Hepatocyte (in vitro differentiated cells): Measurements from ENCODE around the gene HMOX1. TPM values are rescaled to one million over a fixed set of nuclear protein-coding genes. Genes with fewer than 3 reads are reported as not detected.

ENCODE experiments used
- DNase-seq: peaks from one replicate; pipeline ENCODE4 v3.0.0-alpha.2; 2016; ENCODE audit warnings: low spot score
- H2AFZ ChIP-seq: fragments of 200-600 bp; sonication (generic); 2 replicates; pipeline ENCODE4 v1.6.0; 2016; ENCODE audit warnings: antibody characterized with exemption, mild to moderate bottlenecking
- H3K27ac ChIP-seq: fragments of 200-600 bp; sonication (generic); 2 replicates; pipeline ENCODE4 v1.5.1; 2016; ENCODE audit warnings: mild to moderate bottlenecking
- H3K27me3 ChIP-seq: fragments of 200-600 bp; sonication (generic); 2 replicates; pipeline ENCODE4 v1.6.1; 2016
- H3K36me3 ChIP-seq: fragments of 200-600 bp; sonication (generic); replicated peaks from 2 replicates; pipeline ENCODE4 v1.5.1; 2016; ENCODE audit warnings: low read depth; ENCODE audit not compliant: insufficient read depth
- H3K4me1 ChIP-seq: fragments of 200-600 bp; sonication (generic); 2 replicates; pipeline ENCODE4 v1.5.1; 2016; ENCODE audit warnings: mild to moderate bottlenecking, moderate library complexity; ENCODE audit not compliant: insufficient read depth
- H3K4me2 ChIP-seq: fragments of 200-600 bp; sonication (generic); 2 replicates; pipeline ENCODE4 v1.6.0; 2016
- H3K4me3 ChIP-seq: fragments of 200-600 bp; sonication (generic); 2 replicates; pipeline ENCODE4 v1.5.1; 2016; ENCODE audit warnings: mild to moderate bottlenecking
- H3K79me2 ChIP-seq: fragments of 200-600 bp; sonication (generic); 2 replicates; pipeline ENCODE4 v1.6.0; 2017; ENCODE audit warnings: mild to moderate bottlenecking
- H3K9me2 ChIP-seq: fragments of 200-600 bp; sonication (generic); replicated peaks from 2 replicates; pipeline ENCODE4 v1.6.0; 2017; ENCODE audit warnings: mild to moderate bottlenecking; ENCODE audit not compliant: insufficient read depth
- H3K9me3 ChIP-seq: fragments of 200-600 bp; sonication (generic); 2 replicates; pipeline ENCODE4 v1.5.1; 2016; ENCODE audit warnings: low read depth, mild to moderate bottlenecking
- H4K20me1 ChIP-seq: fragments of 200-600 bp; sonication (generic); 2 replicates; pipeline ENCODE4 v1.6.0; 2016; ENCODE audit warnings: mild to moderate bottlenecking; ENCODE audit not compliant: insufficient read depth, poor library complexity, severe bottlenecking
- EZH2 ChIP-seq: fragments of 200-600 bp; sonication (generic); IDR thresholded peaks from 2 replicates; pipeline ENCODE4 v1.6.1; 2016; ENCODE audit warnings: antibody characterized with exemption, mild to moderate bottlenecking, borderline replicate concordance
- EZH2phosphoT487 ChIP-seq: fragments of 200-600 bp; sonication (generic); IDR thresholded peaks from one replicate; pipeline ENCODE4 v1.6.1; 2018; ENCODE audit warnings: antibody characterized with exemption, mild to moderate bottlenecking, low read depth, moderate library complexity; ENCODE audit not compliant: unreplicated experiment, severe bottlenecking
- WGBS: methylation state at CpG from one replicate; pipeline ENCODE4 v1.1.6; 2016; ENCODE audit warnings: low lambda C conversion rate; ENCODE audit errors: missing lambda C conversion rate; 5-methylcytosine and 5-hydroxymethylcytosine counted together
- polyA plus RNA-seq: library from polyadenylated mRNA; unstranded; fragments of >200 nt; fragmentation: Nextera tagmentation; extraction: Ambion mirVana; gene quantifications from 2 replicates; pipeline ENCODE4 v1.2.1, GENCODE V29; 2016
- total RNA-seq: library from RNA; depleted of rRNA; stranded (reverse); fragments of >200 nt; gene quantifications from 2 replicates; pipeline ENCODE4 v1.2.3, GENCODE V29; 2014
- TF ChIP-seq, protein P1 (sequence below): fragments of 200-600 bp; sonication (generic); IDR thresholded peaks from 2 replicates; pipeline ENCODE4 v1.5.1; 2016; ENCODE audit warnings: antibody characterized with exemption, mild to moderate bottlenecking; ENCODE audit not compliant: poor library complexity

HMOX1 gene
- total and polyA plus RNA-seq, 2 experiments from 2014 or later = 43.8 to 58.6 TPM

DNA sequence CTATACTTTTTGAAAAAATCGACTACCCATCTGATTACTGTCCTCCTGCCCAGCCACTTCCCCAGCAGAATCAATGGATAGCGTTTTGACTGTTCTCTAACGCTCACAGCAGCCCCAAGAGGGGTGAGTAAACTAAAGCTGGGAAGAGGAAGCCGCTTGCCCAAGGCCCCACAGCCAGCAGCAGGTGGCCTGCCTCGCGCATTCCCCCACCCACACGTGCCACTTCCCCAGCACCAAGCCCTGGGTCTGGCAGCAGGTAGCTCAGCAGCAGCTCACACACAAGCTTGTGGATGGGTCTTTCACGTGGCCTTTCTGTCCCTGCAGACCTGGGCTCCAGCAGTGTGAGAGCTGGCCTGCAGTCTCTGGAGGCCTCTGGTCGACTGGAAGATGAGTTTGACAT is 46.9 kb upstream of the HMOX1 start:
- 82% methylated on average over 9 of the region's 9 CpGs for WGBS
- Histone ChIP-seq H3K9me3 (no peaks in the 10 kb centered on the region), H3K36me3 (no peaks in the 10 kb centered on the region), H3K27me3 (no peaks in the 10 kb centered on the region), H3K9me2 (no peaks in the 10 kb centered on the region), H3K4me3 (no peak overlapping the region), H3K4me2 (no peak overlapping the region), H3K79me2 (no peaks in the 10 kb centered on the region), H2AFZ (no peak overlapping the region), H4K20me1 (no peaks in the 10 kb centered on the region), H3K4me1 (no peaks in the 10 kb centered on the region), H3K27ac (no peak overlapping the region)
- no peak for DNase-seq
- TF ChIP-seq, protein P1, sequence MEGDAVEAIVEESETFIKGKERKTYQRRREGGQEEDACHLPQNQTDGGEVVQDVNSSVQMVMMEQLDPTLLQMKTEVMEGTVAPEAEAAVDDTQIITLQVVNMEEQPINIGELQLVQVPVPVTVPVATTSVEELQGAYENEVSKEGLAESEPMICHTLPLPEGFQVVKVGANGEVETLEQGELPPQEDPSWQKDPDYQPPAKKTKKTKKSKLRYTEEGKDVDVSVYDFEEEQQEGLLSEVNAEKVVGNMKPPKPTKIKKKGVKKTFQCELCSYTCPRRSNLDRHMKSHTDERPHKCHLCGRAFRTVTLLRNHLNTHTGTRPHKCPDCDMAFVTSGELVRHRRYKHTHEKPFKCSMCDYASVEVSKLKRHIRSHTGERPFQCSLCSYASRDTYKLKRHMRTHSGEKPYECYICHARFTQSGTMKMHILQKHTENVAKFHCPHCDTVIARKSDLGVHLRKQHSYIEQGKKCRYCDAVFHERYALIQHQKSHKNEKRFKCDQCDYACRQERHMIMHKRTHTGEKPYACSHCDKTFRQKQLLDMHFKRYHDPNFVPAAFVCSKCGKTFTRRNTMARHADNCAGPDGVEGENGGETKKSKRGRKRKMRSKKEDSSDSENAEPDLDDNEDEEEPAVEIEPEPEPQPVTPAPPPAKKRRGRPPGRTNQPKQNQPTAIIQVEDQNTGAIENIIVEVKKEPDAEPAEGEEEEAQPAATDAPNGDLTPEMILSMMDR = no peak
- TF ChIP-seq EZH2phosphoT487 = no peak
- TF ChIP-seq EZH2 = no peak

DNA sequence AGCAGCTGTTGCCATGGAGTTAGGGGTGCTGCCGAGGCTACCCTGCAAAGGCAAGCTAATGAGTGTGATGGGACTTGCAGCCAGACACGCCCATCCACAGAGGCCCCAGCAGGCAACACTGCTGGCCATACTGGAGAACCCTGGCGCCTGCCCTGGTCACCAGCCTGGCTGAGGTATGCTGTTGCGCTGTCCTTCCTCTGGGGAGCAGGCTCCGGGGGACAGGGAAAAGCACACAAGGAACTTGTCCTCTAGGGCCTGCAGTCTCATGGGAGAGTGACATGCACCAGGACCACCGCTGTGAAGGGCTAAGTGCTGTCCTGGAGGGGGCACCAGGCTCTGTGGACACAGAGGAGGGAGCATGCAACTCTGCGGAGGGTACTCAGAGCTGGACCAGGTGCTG is 45.4 kb upstream of the HMOX1 start:
- Histone ChIP-seq H2AFZ (no peak overlapping the region), H3K4me2 (no peak overlapping the region), H3K9me3 (no peaks in the 10 kb centered on the region), H3K4me3 (no peak overlapping the region), H3K36me3 (no peaks in the 10 kb centered on the region), H3K4me1 (no peaks in the 10 kb centered on the region), H4K20me1 (no peaks in the 10 kb centered on the region), H3K27me3 (no peaks in the 10 kb centered on the region), H3K9me2 (no peaks in the 10 kb centered on the region), H3K79me2 (no peaks in the 10 kb centered on the region), H3K27ac (no peak overlapping the region)
- 86% methylated on average over 7 of the region's 7 CpGs for WGBS
- TF ChIP-seq EZH2 (no peak), EZH2phosphoT487 (no peak)
- TF ChIP-seq, protein P1 = no peak
- no peak for DNase-seq

DNA sequence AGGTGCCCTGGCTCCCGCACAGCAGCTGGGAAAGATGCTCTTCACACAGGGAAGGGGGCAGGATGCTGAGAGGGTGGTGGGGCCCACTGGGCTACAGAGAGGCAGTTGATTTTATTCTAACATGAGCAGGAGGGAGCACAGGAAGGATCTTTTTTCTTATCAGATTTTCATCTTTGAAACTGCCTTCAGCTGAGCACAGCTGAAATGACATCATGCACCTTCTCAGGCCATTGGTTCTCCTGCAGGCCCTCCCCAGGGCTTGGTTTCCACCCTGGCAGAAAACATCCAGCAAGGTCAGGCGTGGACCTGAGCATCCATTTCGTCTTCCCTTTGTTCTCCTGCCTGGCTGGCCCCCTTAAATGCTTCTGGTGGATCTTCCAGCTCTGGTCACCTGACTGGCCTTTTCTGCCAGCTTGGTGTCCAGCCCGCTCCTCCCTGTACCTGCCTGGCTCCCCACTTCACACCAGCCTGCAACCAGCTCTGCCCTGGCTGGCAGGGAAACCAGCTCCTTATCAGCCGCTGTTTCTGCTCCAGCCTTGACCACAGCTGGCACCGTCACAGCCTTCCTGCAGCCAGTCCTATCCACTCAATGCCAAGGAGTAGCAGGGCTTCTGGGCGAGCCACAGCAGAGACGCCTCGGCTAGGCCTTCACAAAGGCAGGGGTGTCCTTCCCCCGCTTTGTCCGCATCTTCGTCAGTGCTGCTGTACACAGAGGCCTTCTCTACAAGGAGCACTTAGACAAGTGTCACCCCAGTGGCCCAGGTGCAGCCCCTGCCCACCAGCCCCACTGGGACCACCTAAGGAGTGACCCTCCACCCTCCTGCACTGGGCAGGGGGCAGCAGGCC is 44.7 kb upstream of the HMOX1 start:
- TF ChIP-seq EZH2phosphoT487 = no peak
- no peak for TF ChIP-seq EZH2
- TF ChIP-seq, protein P1 = no peak
- 93% methylated on average over 12 of the region's 12 CpGs for WGBS
- H3K4me1 ChIP-seq = no peaks in the 10 kb centered on the region
- no peaks in the 10 kb centered on the region for H3K9me3 ChIP-seq
- H3K4me2 ChIP-seq = no peak overlapping the region
- H3K27ac ChIP-seq = no peak overlapping the region
- H3K36me3 ChIP-seq = no peaks in the 10 kb centered on the region
- no peak for DNase-seq
- no peaks in the 10 kb centered on the region for H3K9me2 ChIP-seq
- no peak overlapping the region for H2AFZ ChIP-seq
- H4K20me1 ChIP-seq = no peaks in the 10 kb centered on the region
- no peaks in the 10 kb centered on the region for H3K27me3 ChIP-seq
- no peak overlapping the region for H3K4me3 ChIP-seq
- no peaks in the 10 kb centered on the region for H3K79me2 ChIP-seq
